SH-SY5Y (cell line): ENCODE data around the gene NFE2L2.

Experiments
- GATA2 ChIP-seq: IDR thresholded peaks from 2 replicates; pipeline ENCODE4 v1.6.1; 2011; ENCODE audit warnings: mild to moderate bottlenecking, low read depth, low read length
- GATA3 ChIP-seq: IDR thresholded peaks from 2 replicates; pipeline ENCODE4 v1.6.1; 2011; ENCODE audit warnings: low read depth, mild to moderate bottlenecking, low read length, moderate library complexity

DNA sequence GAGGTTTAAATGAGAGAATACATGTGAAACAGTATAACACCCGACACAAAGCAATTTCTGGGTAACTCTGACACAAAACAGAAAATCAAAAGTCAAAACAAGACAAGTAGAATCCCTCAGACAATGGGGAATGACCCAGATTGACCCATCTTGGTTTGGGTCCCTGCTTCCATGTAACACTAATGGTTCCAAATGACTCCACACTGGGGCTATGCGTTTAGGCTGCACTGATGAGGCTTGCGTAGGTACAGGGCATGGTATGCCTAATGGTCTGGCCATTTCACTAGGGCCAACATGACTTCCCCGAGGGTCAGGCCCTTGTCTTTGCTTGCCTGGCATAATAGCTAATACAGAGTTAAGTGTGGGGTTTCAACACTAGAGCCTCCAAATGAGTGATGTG, 27.2 kb upstream of the NFE2L2 start:
- TF ChIP-seq GATA3 (no peak), GATA2 (no peak)
